Mucosa of stomach (tissue), 1 donor: ENCODE measurements around the gene S100A7.

Source experiments
- H3K27me3 ChIP-seq: one replicate; pipeline ENCODE4 v1.7.0; 2013; ENCODE audit warnings: mild to moderate bottlenecking, low read length; ENCODE audit not compliant: control insufficient read depth, insufficient read depth
- H3K36me3 ChIP-seq: one replicate; pipeline ENCODE4 v1.7.0; 2013; ENCODE audit warnings: low read length; ENCODE audit not compliant: control insufficient read depth, insufficient read depth
- H3K4me1 ChIP-seq: one replicate; pipeline ENCODE4 v1.7.0; 2013; ENCODE audit warnings: mild to moderate bottlenecking, low read length; ENCODE audit not compliant: control insufficient read depth, insufficient read depth
- H3K4me3 ChIP-seq: one replicate; pipeline ENCODE4 v1.7.0; 2013; ENCODE audit warnings: low read length
- H3K9ac ChIP-seq: one replicate; pipeline ENCODE4 v1.7.0; 2013; ENCODE audit warnings: mild to moderate bottlenecking, low read length, moderate library complexity
- H3K9me3 ChIP-seq: one replicate; pipeline ENCODE4 v1.7.0; 2013; ENCODE audit warnings: mild to moderate bottlenecking, low read length, moderate library complexity; ENCODE audit not compliant: control insufficient read depth
- donor health status: Pancreatic carcinoma.

Gene S100A7

GRCh38 chr1:153460551-153460950, at the start of gene S100A7:
TSS of gene S100A7 (minus strand) at chr1:153460651. CDS start at chr1:153459013, 1,638 bp downstream.
- Histone ChIP-seq H3K9ac (no peak within 1 kb of the TSS), H3K4me3 (no peak within 1 kb of the TSS), H3K36me3 (no peaks in the 10 kb centered on the region), H3K4me1 (no peaks in the 10 kb centered on the region), H3K9me3 (no peaks in the 10 kb centered on the region), H3K27me3 (no peaks in the 10 kb centered on the region)

- H3K36me3 ChIP-seq, result no peaks in the 10 kb centered on the region
- H3K9me3 ChIP-seq, result no peaks in the 10 kb centered on the region
- H3K4me1 ChIP-seq, result peaks cover 30% of the 10 kb centered on the region
Observed at GRCh38 chr1:153509729-153510354, 49.4 kb upstream of the S100A7 start.

GRCh38 chr1:153509036-153509435, 48.6 kb upstream of the S100A7 start:
- Histone ChIP-seq H3K4me1 (peaks cover 24% of the 10 kb centered on the region), H3K9ac (no peak overlapping the region), H3K4me3 (no peak overlapping the region), H3K36me3 (no peaks in the 10 kb centered on the region), H3K9me3 (no peaks in the 10 kb centered on the region), H3K27me3 (no peaks in the 10 kb centered on the region)

More at GRCh38 chr1:153509729-153510354, 49.4 kb upstream of the S100A7 start:
- H3K4me3 ChIP-seq, result no peak overlapping the region
- H3K9ac ChIP-seq, result no peak overlapping the region
- no peaks in the 10 kb centered on the region for H3K27me3 ChIP-seq

DNA sequence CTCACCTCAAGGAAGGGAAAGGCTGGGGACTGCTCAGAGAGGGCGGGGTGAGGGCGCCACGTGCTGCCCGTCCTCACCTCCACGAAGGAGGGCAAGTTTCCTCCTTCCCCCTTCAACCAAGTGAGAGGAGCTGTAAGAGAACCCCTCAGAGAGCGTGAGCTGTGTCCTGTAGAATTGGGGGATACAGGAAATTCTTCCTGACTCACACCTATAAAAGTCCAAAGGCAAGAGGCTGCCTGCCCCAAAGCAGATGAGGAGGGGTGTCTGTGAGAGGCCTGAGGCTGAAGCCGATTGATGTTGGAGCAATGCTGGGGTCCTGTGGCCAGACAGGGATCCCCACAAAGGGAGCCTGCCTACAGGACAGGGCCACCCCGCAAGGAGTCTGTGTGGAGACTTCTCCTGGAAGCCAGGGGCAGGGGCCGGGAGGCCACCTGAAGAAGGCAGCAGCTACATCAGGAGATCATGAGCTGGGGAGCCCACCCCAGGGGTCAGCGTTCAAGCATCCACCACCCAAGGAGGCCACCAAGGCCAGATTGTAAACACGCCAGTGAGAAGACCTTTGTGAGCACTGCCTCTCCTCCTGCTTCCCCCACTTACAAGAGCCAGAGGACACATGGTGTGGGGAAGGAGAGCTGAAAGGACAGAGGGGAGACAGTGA, 47.6 kb upstream of the S100A7 start:
- H3K4me3 ChIP-seq, result no peak overlapping the region
- H3K9me3 ChIP-seq, result no peaks in the 10 kb centered on the region
- no peak overlapping the region for H3K9ac ChIP-seq
- H3K36me3 ChIP-seq, result no peaks in the 10 kb centered on the region
- H3K27me3 ChIP-seq, result no peaks in the 10 kb centered on the region
- peaks cover 24% of the 10 kb centered on the region for H3K4me1 ChIP-seq

- Histone ChIP-seq H3K9me3 (no peaks in the 10 kb centered on the region), H3K36me3 (no peaks in the 10 kb centered on the region), H3K9ac (no peak overlapping the region), H3K4me3 (no peak overlapping the region), H3K4me1 (peaks cover 17% of the 10 kb centered on the region), H3K27me3 (no peaks in the 10 kb centered on the region)
Observed at GRCh38 chr1:153506831-153507413, 46.5 kb upstream of the S100A7 start.

GRCh38 chr1:153506386-153506785, 45.9 kb upstream of the S100A7 start:
- Histone ChIP-seq H3K36me3 (no peaks in the 10 kb centered on the region), H3K4me3 (no peak overlapping the region), H3K9me3 (no peaks in the 10 kb centered on the region), H3K4me1 (peaks cover 13% of the 10 kb centered on the region), H3K9ac (no peak overlapping the region), H3K27me3 (no peaks in the 10 kb centered on the region)

- Histone ChIP-seq H3K4me1 (peaks cover 13% of the 10 kb centered on the region), H3K36me3 (no peaks in the 10 kb centered on the region), H3K9ac (no peak overlapping the region), H3K4me3 (no peak overlapping the region), H3K27me3 (no peaks in the 10 kb centered on the region), H3K9me3 (no peaks in the 10 kb centered on the region)
Observed at GRCh38 chr1:153505576-153505975, 45.1 kb upstream of the S100A7 start.

GRCh38 chr1:153503766-153504165, 43.3 kb upstream of the S100A7 start:
- Histone ChIP-seq H3K27me3 (no peaks in the 10 kb centered on the region), H3K4me3 (no peak overlapping the region), H3K4me1 (peaks cover 13% of the 10 kb centered on the region), H3K9me3 (no peaks in the 10 kb centered on the region), H3K36me3 (no peaks in the 10 kb centered on the region), H3K9ac (no peak overlapping the region)

DNA sequence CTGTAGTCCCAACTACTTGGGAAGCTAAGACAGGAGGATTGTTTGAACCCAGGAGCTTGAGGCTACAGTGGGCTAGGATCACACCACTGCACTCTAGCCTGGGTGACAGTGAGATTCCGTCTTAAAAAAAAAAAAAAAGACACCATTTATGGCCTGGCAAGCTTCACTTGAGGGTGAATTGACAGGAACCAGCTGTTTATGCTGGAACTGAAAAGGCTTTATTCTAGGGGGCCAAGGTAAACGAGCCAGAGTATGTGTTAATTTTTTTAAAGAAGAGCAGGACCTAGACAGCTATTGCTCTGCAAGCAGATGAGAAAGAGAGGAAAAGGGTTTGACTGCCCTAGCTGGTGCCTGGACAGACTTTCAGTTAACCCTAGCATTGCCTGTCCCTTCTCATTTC, 38.3 kb upstream of the S100A7 start:
- no peaks in the 10 kb centered on the region for H3K4me1 ChIP-seq
- no peaks in the 10 kb centered on the region for H3K9me3 ChIP-seq
- no peak overlapping the region for H3K9ac ChIP-seq
- H3K4me3 ChIP-seq, result no peak overlapping the region
- H3K27me3 ChIP-seq, result no peaks in the 10 kb centered on the region
- no peaks in the 10 kb centered on the region for H3K36me3 ChIP-seq

DNA sequence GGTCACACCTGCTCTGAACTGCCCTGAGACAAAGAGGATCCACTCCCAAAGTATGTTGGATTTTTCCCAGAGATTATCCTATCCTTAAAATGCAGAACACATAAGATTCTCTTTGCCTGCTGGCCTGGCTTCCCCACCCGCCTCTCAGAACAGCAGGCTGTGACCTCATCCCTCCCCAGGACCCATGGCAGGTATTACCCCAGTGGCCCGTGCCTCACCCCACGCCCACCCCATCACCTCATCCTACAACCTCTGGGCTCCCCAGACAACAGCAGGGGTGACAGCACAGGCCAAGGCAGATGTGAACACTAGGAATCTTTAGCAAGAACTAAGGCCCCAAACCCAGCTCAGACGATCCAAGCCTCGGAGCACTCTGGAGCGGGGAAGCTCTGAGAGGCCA, 35.1 kb upstream of the S100A7 start:
- no peaks in the 10 kb centered on the region for H3K9me3 ChIP-seq
- no peak overlapping the region for H3K9ac ChIP-seq
- H3K4me3 ChIP-seq, result no peak overlapping the region
- H3K36me3 ChIP-seq, result no peaks in the 10 kb centered on the region
- H3K4me1 ChIP-seq, result peaks cover 6% of the 10 kb centered on the region
- H3K27me3 ChIP-seq, result no peaks in the 10 kb centered on the region

DNA sequence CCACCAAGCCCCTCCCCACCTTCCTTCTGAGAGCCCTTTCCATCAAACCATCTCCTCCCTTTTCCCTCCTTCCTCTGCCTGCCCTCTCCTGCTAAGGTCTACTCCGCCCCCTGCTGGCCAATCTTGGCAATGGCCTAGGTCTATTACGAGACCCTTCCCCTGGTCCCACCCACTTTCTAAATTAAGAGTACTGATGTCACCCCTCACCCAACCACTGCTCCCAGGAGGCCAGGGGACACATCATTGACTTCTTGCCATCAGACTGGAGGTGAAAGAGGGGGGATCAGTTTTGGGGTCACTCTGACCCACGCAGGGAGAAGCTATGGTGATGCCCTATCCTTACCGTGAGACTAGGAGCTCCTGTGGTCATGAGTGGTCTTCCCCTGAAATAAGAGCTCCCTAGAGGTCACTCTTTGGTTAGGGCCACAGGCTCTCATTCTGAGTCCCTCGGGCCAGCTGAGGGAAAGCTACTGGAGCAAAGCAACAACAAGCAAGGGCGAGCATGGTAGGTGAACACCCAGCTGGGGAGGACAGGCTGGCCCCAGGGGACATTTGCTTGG, 34.6 kb upstream of the S100A7 start:
- Histone ChIP-seq H3K4me1 (peaks cover 9% of the 10 kb centered on the region), H3K36me3 (no peaks in the 10 kb centered on the region), H3K9ac (no peak overlapping the region), H3K27me3 (no peaks in the 10 kb centered on the region), H3K9me3 (no peaks in the 10 kb centered on the region), H3K4me3 (no peak overlapping the region)

- no peaks in the 10 kb centered on the region for H3K9me3 ChIP-seq
- no peak overlapping the region for H3K4me3 ChIP-seq
- H3K27me3 ChIP-seq, result no peaks in the 10 kb centered on the region
- H3K4me1 ChIP-seq, result peaks cover 11% of the 10 kb centered on the region
- no peak overlapping the region for H3K9ac ChIP-seq
- H3K36me3 ChIP-seq, result no peaks in the 10 kb centered on the region
Observed at GRCh38 chr1:153493343-153493960, 33.0 kb upstream of the S100A7 start.
